Keratinocyte (primary cell): Measurements from ENCODE around the gene SPIRE1.

Experiments used
- EZH2 ChIP-seq: IDR thresholded peaks from one replicate; pipeline ENCODE4 v1.6.1; 2012; ENCODE audit warnings: inconsistent platforms, mild to moderate bottlenecking, low read length, moderate library complexity
- TF ChIP-seq, protein P1 (sequence below), 3 experiments: IDR thresholded peaks in 1 of 3; conservative IDR thresholded peaks in 1 of 3; optimal IDR thresholded peaks in 1 of 3; 2 replicates in 2 of 3; 3 replicates in 1 of 3; pipeline versions ENCODE3 to v1.5.1; 2011; ENCODE audit warnings: low read length in 3 of 3, mild to moderate bottlenecking in 3 of 3, moderate library complexity in 2 of 3, control low read depth in 1 of 3, inconsistent platforms in 1 of 3; ENCODE audit not compliant: insufficient read depth in 2 of 3; ENCODE audit errors: extremely low read depth in 1 of 3

DNA sequence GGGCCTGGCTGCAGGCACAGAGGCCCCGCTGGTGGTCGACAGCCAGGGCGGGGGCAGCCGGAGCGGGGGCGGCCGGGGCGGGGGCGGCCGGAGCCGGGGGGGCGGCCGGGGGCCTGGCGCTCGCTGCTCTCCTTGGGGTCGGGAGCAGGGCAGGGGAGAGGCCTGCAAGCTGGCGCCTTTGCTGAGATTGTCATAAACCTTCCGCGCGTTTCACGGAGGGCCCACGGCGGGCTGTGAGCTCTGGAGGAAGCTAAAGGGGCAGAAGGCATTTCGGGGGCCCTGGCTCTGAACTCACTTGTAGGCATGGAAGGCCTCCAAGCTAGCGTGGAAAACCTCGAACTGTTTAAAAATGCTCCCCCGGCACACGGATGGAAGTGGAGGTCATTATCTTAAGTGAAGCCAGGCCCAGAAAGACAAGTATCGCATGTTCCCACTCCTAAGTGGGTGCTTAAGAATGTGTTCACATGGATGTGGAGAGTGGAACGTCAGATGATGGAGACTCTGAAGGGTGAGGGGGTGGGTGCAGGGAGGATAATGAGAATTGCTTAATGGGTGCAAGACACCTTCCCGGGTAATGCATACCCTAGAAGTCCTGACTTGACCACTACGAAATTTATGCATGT, 249.5 kb downstream of the SPIRE1 start:
- TF ChIP-seq, protein P1, sequence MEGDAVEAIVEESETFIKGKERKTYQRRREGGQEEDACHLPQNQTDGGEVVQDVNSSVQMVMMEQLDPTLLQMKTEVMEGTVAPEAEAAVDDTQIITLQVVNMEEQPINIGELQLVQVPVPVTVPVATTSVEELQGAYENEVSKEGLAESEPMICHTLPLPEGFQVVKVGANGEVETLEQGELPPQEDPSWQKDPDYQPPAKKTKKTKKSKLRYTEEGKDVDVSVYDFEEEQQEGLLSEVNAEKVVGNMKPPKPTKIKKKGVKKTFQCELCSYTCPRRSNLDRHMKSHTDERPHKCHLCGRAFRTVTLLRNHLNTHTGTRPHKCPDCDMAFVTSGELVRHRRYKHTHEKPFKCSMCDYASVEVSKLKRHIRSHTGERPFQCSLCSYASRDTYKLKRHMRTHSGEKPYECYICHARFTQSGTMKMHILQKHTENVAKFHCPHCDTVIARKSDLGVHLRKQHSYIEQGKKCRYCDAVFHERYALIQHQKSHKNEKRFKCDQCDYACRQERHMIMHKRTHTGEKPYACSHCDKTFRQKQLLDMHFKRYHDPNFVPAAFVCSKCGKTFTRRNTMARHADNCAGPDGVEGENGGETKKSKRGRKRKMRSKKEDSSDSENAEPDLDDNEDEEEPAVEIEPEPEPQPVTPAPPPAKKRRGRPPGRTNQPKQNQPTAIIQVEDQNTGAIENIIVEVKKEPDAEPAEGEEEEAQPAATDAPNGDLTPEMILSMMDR (optimal IDR thresholded peaks at IDR 0.05 in 1 of 3, IDR thresholded peaks at IDR 0.05 in 1 of 3, conservative IDR thresholded peaks at IDR 0.05 in 1 of 3; ENCODE audit: extremely low read depth in 1 of 3, insufficient read depth in 2 of 3, low read length in 3 of 3), result no peak
- TF ChIP-seq EZH2, result no peak
